SK-N-SH (cell line): Measurements from ENCODE around the gene TTC3. TPM values are rescaled to one million over a fixed set of nuclear protein-coding genes. Genes with fewer than 3 reads are reported as not detected.

Experiments used
- CTCF ChIA-PET: fragments of 300-600, 350-600 bp; formaldehyde crosslinking; extraction: SDS; loops from one replicate; lab custom pipeline; 2021; lab: Yijun Ruan, JAX
- POLR2A ChIA-PET: fragments of 350-600 bp; sonication (Branson Sonifier 250); formaldehyde crosslinking; extraction: SDS; loops from one replicate; lab custom pipeline; 2020; ENCODE audit warnings: antibody characterized with exemption, inconsistent platforms; lab: Yijun Ruan, JAX
- DNase-seq: peaks from one replicate; pipeline ENCODE4 v3.0.0; 2012
- H2AFZ ChIP-seq: fragments of 200-600 bp; sonication (generic); 2 replicates; pipeline ENCODE4 v1.8.1; 2016; ENCODE audit warnings: antibody characterized with exemption, mild to moderate bottlenecking, low read depth
- H3F3A ChIP-seq: fragments of 200-600 bp; sonication (generic); replicated peaks from 2 replicates; pipeline ENCODE3; 2016; ENCODE audit warnings: antibody characterized with exemption, mild to moderate bottlenecking; ENCODE audit not compliant: insufficient read depth
- H3K27ac ChIP-seq, 2 experiments: fragments of 200-500 bp in 1 of 2; fragments of 200-600 bp in 1 of 2; sonication (Bioruptor generic) in 1 of 2; sonication (generic), shearing (Covaris generic) in 1 of 2; 2 replicates each; pipeline versions ENCODE4 v1.5.1 to v1.6.1; 2014 to 2016; ENCODE audit warnings: low read depth in 2 of 2, inconsistent platforms in 1 of 2, low read length in 1 of 2, mild to moderate bottlenecking in 1 of 2, mixed read lengths in 1 of 2
- H3K27me3 ChIP-seq: fragments of 200-600 bp; sonication (generic), shearing (Covaris generic); 2 replicates; pipeline ENCODE4 v1.6.1; 2016; ENCODE audit warnings: mixed run types; ENCODE audit not compliant: insufficient read depth
- H3K36me3 ChIP-seq, 2 experiments: fragments of 200-500 bp in 1 of 2; fragments of 200-600 bp in 1 of 2; sonication (Bioruptor generic) in 1 of 2; sonication (generic) in 1 of 2; replicated peaks in 1 of 2; 2 replicates each; pipeline versions ENCODE3 to v1.5.1; 2014 to 2016; ENCODE audit warnings: low read length in 1 of 2, mild to moderate bottlenecking in 1 of 2; ENCODE audit not compliant: insufficient read depth in 2 of 2, control insufficient read depth in 1 of 2
- H3K4me1 ChIP-seq, 2 experiments: fragments of 200-500 bp in 1 of 2; fragments of 200-600 bp in 1 of 2; sonication (Bioruptor generic) in 1 of 2; sonication (generic), shearing (Covaris generic) in 1 of 2; 2 replicates each; pipeline versions ENCODE4 v1.5.1 to v1.6.1; 2014 to 2016; ENCODE audit warnings: low read depth in 1 of 2, low read length in 1 of 2, mixed run types in 1 of 2; ENCODE audit not compliant: insufficient read depth in 2 of 2, control insufficient read depth in 1 of 2
- H3K4me2 ChIP-seq: fragments of 200-600 bp; sonication (generic), shearing (Covaris generic); 2 replicates; pipeline ENCODE4 v1.6.1; 2017; ENCODE audit warnings: mixed run types
- H3K4me3 ChIP-seq, 2 experiments: fragments of 200-500 bp in 1 of 2; fragments of 200-600 bp in 1 of 2; sonication (Bioruptor generic) in 1 of 2; sonication (generic), shearing (Covaris generic) in 1 of 2; 2 replicates each; pipeline versions ENCODE4 v1.5.1 to v1.8.1; 2014 to 2016; ENCODE audit warnings: low read depth in 2 of 2, inconsistent platforms in 1 of 2, low read length in 1 of 2, mild to moderate bottlenecking in 1 of 2, mixed read lengths in 1 of 2, moderate library complexity in 1 of 2
- H3K79me2 ChIP-seq: fragments of 200-600 bp; sonication (generic); 2 replicates; pipeline ENCODE4 v1.8.1; 2017; ENCODE audit warnings: mild to moderate bottlenecking; ENCODE audit not compliant: insufficient read depth
- H3K9ac ChIP-seq: fragments of 200-600 bp; sonication (generic); 2 replicates; pipeline ENCODE4 v1.6.1; 2017; ENCODE audit warnings: mixed run types
- H3K9me2 ChIP-seq: fragments of 200-600 bp; sonication (generic); 2 replicates; pipeline ENCODE4 v1.6.1; 2017; ENCODE audit warnings: mixed run types
- H3K9me3 ChIP-seq: fragments of 200-600 bp; sonication (generic); 2 replicates; pipeline ENCODE4 v1.6.1; 2017; ENCODE audit warnings: mixed run types, mild to moderate bottlenecking, moderate library complexity
- H4K20me1 ChIP-seq: fragments of 200-600 bp; sonication (generic); 2 replicates; pipeline ENCODE4 v1.6.1; 2017; ENCODE audit warnings: mild to moderate bottlenecking, mixed run types; ENCODE audit not compliant: insufficient read depth
- CHD2 ChIP-seq: fragments of 150-350 bp; IDR thresholded peaks from 2 replicates; pipeline ENCODE4 v1.6.1; 2018; ENCODE audit warnings: low read length; ENCODE audit not compliant: partially characterized antibody
- ELF1 ChIP-seq: IDR thresholded peaks from 2 replicates; pipeline ENCODE4 v1.4.0; 2012
- EZH2phosphoT487 ChIP-seq: fragments of 200-600 bp; sonication (generic); IDR thresholded peaks from 2 replicates; pipeline ENCODE4 v1.6.1; 2017; ENCODE audit warnings: low read depth, mixed run types, mild to moderate bottlenecking, antibody characterized with exemption, moderate library complexity, borderline replicate concordance
- FOSL2 ChIP-seq: IDR thresholded peaks from 2 replicates; pipeline ENCODE4 v1.4.0; 2012; ENCODE audit warnings: low read depth, mild to moderate bottlenecking, moderate library complexity, borderline replicate concordance
- FOXJ3 ChIP-seq: sonication (generic); formaldehyde crosslinking; IDR thresholded peaks from 2 replicates; pipeline ENCODE4 v1.5.1; 2020; ENCODE audit warnings: mild to moderate bottlenecking, missing genetic modification reagents
- FOXM1 ChIP-seq: IDR thresholded peaks from 2 replicates; pipeline ENCODE4 v1.4.0; 2012; ENCODE audit warnings: low read depth, mild to moderate bottlenecking
- JUND ChIP-seq: IDR thresholded peaks from 2 replicates; pipeline ENCODE4 v1.4.0; 2012
- MEF2A ChIP-seq: IDR thresholded peaks from 2 replicates; pipeline ENCODE4 v1.4.0; 2012; ENCODE audit warnings: low read depth, borderline replicate concordance
- NFIC ChIP-seq: IDR thresholded peaks from 2 replicates; pipeline ENCODE4 v1.4.0; 2012; ENCODE audit warnings: borderline replicate concordance
- NRF1 ChIP-seq: IDR thresholded peaks from 2 replicates; pipeline ENCODE4 v1.6.1; 2012; ENCODE audit warnings: low read depth, mild to moderate bottlenecking, low read length
- POLR2AphosphoS5 ChIP-seq: IDR thresholded peaks from 2 replicates; pipeline ENCODE4 v1.6.1; 2012; ENCODE audit warnings: low read depth, low read length
- RAD21 ChIP-seq: IDR thresholded peaks from 2 replicates; pipeline ENCODE4 v1.6.1; 2012; ENCODE audit warnings: mild to moderate bottlenecking, low read length
- RCOR1 ChIP-seq: fragments of 150-350 bp; IDR thresholded peaks from 2 replicates; pipeline ENCODE4 v1.6.1; 2017; ENCODE audit warnings: antibody characterized with exemption, low read length
- RFX5 ChIP-seq: IDR thresholded peaks from 2 replicates; pipeline ENCODE4 v1.6.1; 2012; ENCODE audit warnings: mild to moderate bottlenecking, improper control_type of control experiment, low read length
- RXRA ChIP-seq: IDR thresholded peaks from 2 replicates; pipeline ENCODE4 v1.4.0; 2012; ENCODE audit warnings: low read depth, mild to moderate bottlenecking, borderline replicate concordance
- SMC3 ChIP-seq: IDR thresholded peaks from 2 replicates; pipeline ENCODE4 v1.6.1; 2012; ENCODE audit warnings: low read depth, low read length, improper control_type of control experiment
- TAF1 ChIP-seq: IDR thresholded peaks from 2 replicates; pipeline ENCODE4 v1.6.1; 2012; ENCODE audit warnings: low read depth, mild to moderate bottlenecking, low read length, moderate library complexity, borderline replicate concordance
- TCF12 ChIP-seq: IDR thresholded peaks from 2 replicates; pipeline ENCODE4 v1.4.0; 2012
- USF2 ChIP-seq: fragments of 150-350 bp; IDR thresholded peaks from 2 replicates; pipeline ENCODE4 v1.6.1; 2017; ENCODE audit warnings: antibody characterized with exemption, low read length, low read depth, borderline replicate concordance
- YY1 ChIP-seq: IDR thresholded peaks from 2 replicates; pipeline ENCODE4 v1.4.0; 2012; ENCODE audit warnings: low read depth, mild to moderate bottlenecking
- WGBS: methylation state at CpG from one replicate; pipeline ENCODE4 v1.1.6; 2017; ENCODE audit warnings: low lambda C conversion rate; 5-methylcytosine and 5-hydroxymethylcytosine counted together
- polyA plus RNA-seq, 3 experiments: library from polyadenylated mRNA; depleted of rRNA; stranded (reverse); fragments of >200 nt; gene quantifications; 2 replicates each; pipeline ENCODE4 v1.2.3, GENCODE V29; 2012
- TF ChIP-seq, protein P1 (sequence below): IDR thresholded peaks from 2 replicates; pipeline ENCODE4 v1.4.0; 2012; ENCODE audit warnings: low read depth, borderline replicate concordance
- TF ChIP-seq, protein P2 (sequence below): IDR thresholded peaks from 2 replicates; pipeline ENCODE4 v1.4.0; 2012; ENCODE audit warnings: low read depth, borderline replicate concordance
- TF ChIP-seq, protein P3 (sequence below): fragments of 150-350 bp; IDR thresholded peaks from 2 replicates; pipeline ENCODE4 v1.6.1; 2016; ENCODE audit warnings: mild to moderate bottlenecking, low read depth, low read length

Gene TTC3
- polyA plus RNA-seq, 1 of the 3 experiments (the other 2 are of a cell fraction): 35.7 TPM

DNA sequence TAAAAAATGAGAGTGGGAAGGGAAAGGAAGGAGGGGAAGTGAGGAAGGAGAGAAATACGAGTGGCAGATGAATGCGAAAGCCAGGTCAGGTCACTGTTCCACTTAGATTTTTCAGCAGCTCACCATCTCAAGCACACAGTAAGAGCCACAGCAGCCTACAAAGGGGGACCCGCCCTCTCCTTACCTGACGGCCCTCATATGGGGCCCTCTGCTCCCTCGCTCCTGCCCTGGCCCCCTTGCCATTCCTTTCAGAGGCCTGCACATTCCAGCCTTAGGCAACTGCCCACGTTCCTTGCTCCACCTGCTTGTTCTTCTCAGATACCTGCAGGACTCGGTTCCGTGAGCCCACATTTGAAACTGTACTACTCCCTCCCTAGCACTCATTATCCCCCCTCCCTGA is 172.1 kb downstream of the TTC3 start:
- WGBS: 92% methylated on average over 8 of the region's 8 CpGs
- no peaks in the 10 kb centered on the region for H3K27me3 ChIP-seq
- H3K36me3 ChIP-seq: peaks cover 11 to 13% of the 10 kb centered on the region in 2 experiments
- DNase-seq: no peak
- H3K9me2 ChIP-seq: no peaks in the 10 kb centered on the region
- H3K9me3 ChIP-seq: peaks cover 8% of the 10 kb centered on the region; the same call in 1 of the 2 replicates
- H3K4me1 ChIP-seq: no peaks in the 10 kb centered on the region; a peak in 2 of 4 replicates
- H2AFZ ChIP-seq: no peak overlapping the region
- ChIA-PET POLR2A (interaction anchor here (0.8 kb wide), 1 partner anchor 23 kb away, joined by 3 read pairs; no protein-coding TSS in a partner anchor), CTCF (interaction anchor here (1.7 kb wide), 1 partner anchor 268 kb away, joined by 3 read pairs; no protein-coding TSS in a partner anchor)
- no peaks in the 10 kb centered on the region for H3F3A ChIP-seq
- peaks cover 98% of the 10 kb centered on the region for H3K79me2 ChIP-seq
- H3K27ac ChIP-seq: no peak overlapping the region
- no peak overlapping the region for H3K9ac ChIP-seq
- no peak overlapping the region for H3K4me3 ChIP-seq
- TF ChIP-seq, protein P1, sequence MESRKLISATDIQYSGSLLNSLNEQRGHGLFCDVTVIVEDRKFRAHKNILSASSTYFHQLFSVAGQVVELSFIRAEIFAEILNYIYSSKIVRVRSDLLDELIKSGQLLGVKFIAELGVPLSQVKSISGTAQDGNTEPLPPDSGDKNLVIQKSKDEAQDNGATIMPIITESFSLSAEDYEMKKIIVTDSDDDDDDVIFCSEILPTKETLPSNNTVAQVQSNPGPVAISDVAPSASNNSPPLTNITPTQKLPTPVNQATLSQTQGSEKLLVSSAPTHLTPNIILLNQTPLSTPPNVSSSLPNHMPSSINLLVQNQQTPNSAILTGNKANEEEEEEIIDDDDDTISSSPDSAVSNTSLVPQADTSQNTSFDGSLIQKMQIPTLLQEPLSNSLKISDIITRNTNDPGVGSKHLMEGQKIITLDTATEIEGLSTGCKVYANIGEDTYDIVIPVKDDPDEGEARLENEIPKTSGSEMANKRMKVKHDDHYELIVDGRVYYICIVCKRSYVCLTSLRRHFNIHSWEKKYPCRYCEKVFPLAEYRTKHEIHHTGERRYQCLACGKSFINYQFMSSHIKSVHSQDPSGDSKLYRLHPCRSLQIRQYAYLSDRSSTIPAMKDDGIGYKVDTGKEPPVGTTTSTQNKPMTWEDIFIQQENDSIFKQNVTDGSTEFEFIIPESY: no peak
- no peak for TF ChIP-seq JUND
- no peak for TF ChIP-seq POLR2AphosphoS5
- TF ChIP-seq FOSL2: no peak
- no peak for TF ChIP-seq TAF1
- TF ChIP-seq MEF2A: no peak
- no peak for TF ChIP-seq RAD21
- no peak for TF ChIP-seq TCF12
- no peak for TF ChIP-seq FOXJ3 (CRISPR knock-in tag)
- no peak for TF ChIP-seq YY1
- TF ChIP-seq FOXM1: no peak
- no peak for TF ChIP-seq NFIC
- TF ChIP-seq RFX5: no peak
- no peak for TF ChIP-seq USF2
- TF ChIP-seq RXRA: no peak
- TF ChIP-seq EZH2phosphoT487: no peak
- no peak overlapping the region for H3K4me2 ChIP-seq
- H4K20me1 ChIP-seq: peaks cover 73% of the 10 kb centered on the region

GRCh38 chr21:37248298-37248697 is 175.2 kb downstream of the TTC3 start:
- H3K27me3 ChIP-seq: no peaks in the 10 kb centered on the region
- H3F3A ChIP-seq: no peaks in the 10 kb centered on the region
- CTCF ChIA-PET: no interaction called here
- no peak overlapping the region for H3K27ac ChIP-seq
- no peak overlapping the region for H3K4me3 ChIP-seq
- H3K4me2 ChIP-seq: no peak overlapping the region
- no peaks in the 10 kb centered on the region; a peak in 2 of 4 replicates for H3K4me1 ChIP-seq
- H3K36me3 ChIP-seq: peaks cover 0 to 7% of the 10 kb centered on the region in 2 experiments
- H2AFZ ChIP-seq: no peak overlapping the region
- H3K9me3 ChIP-seq: peaks cover 8% of the 10 kb centered on the region; the same call in 1 of the 2 replicates
- H4K20me1 ChIP-seq: peaks cover 76% of the 10 kb centered on the region
- H3K9ac ChIP-seq: no peak overlapping the region
- peaks cover 100% of the 10 kb centered on the region for H3K79me2 ChIP-seq
- TF ChIP-seq, protein P2, sequence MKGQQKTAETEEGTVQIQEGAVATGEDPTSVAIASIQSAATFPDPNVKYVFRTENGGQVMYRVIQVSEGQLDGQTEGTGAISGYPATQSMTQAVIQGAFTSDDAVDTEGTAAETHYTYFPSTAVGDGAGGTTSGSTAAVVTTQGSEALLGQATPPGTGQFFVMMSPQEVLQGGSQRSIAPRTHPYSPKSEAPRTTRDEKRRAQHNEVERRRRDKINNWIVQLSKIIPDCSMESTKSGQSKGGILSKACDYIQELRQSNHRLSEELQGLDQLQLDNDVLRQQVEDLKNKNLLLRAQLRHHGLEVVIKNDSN: no peak
- TF ChIP-seq, protein P3, sequence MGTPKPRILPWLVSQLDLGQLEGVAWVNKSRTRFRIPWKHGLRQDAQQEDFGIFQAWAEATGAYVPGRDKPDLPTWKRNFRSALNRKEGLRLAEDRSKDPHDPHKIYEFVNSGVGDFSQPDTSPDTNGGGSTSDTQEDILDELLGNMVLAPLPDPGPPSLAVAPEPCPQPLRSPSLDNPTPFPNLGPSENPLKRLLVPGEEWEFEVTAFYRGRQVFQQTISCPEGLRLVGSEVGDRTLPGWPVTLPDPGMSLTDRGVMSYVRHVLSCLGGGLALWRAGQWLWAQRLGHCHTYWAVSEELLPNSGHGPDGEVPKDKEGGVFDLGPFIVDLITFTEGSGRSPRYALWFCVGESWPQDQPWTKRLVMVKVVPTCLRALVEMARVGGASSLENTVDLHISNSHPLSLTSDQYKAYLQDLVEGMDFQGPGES: no peak
- TF ChIP-seq TAF1: no peak
- TF ChIP-seq, protein P1: no peak
- no peak for TF ChIP-seq RCOR1
- no peak for TF ChIP-seq ELF1
- TF ChIP-seq POLR2AphosphoS5: no peak
- TF ChIP-seq FOXJ3 (CRISPR knock-in tag): no peak
- TF ChIP-seq SMC3: no peak
- no peak for TF ChIP-seq FOXM1
- no peak for TF ChIP-seq YY1
- TF ChIP-seq NRF1: no peak
- no peak for TF ChIP-seq CHD2
- no peak for DNase-seq
- POLR2A ChIA-PET: no interaction called here
- no peaks in the 10 kb centered on the region for H3K9me2 ChIP-seq
- WGBS: 84% methylated on average over 1 of the region's 1 CpG
